Smooth muscle cell (in vitro differentiated cells): ENCODE measurements around the gene YPEL3. TPM values are rescaled to one million over a fixed set of nuclear protein-coding genes. Genes with fewer than 3 reads are reported as not detected.

Source experiments
- DNase-seq: peaks from one replicate; lab custom pipeline; 2025; ENCODE audit not compliant: unreplicated experiment; lab: John Stamatoyannopoulos, UW
- H2AFZ ChIP-seq: fragments of 200-600 bp; sonication (generic); 2 replicates; pipeline ENCODE4 v1.6.0; 2016; ENCODE audit warnings: antibody characterized with exemption, low read depth, mild to moderate bottlenecking
- H3F3A ChIP-seq: fragments of 200-600 bp; sonication (generic); 2 replicates; pipeline ENCODE4 v1.6.0; 2017; ENCODE audit warnings: antibody characterized with exemption, low read depth
- H3K27ac ChIP-seq: fragments of 200-600 bp; sonication (generic); 2 replicates; pipeline ENCODE4 v1.5.1; 2016; ENCODE audit warnings: low read depth, mild to moderate bottlenecking
- H3K27me3 ChIP-seq: fragments of 200-600 bp; sonication (generic); 2 replicates; pipeline ENCODE4 v1.6.1; 2016; ENCODE audit warnings: low read depth, mild to moderate bottlenecking
- H3K36me3 ChIP-seq: fragments of 200-600 bp; sonication (generic); 2 replicates; pipeline ENCODE4 v1.5.1; 2016; ENCODE audit warnings: low read depth
- H3K4me1 ChIP-seq: fragments of 200-600 bp; sonication (generic); 2 replicates; pipeline ENCODE4 v1.5.1; 2016; ENCODE audit warnings: low read depth
- H3K4me2 ChIP-seq: fragments of 200-600 bp; sonication (generic); 2 replicates; pipeline ENCODE4 v1.6.0; 2016; ENCODE audit warnings: mild to moderate bottlenecking
- H3K4me3 ChIP-seq: fragments of 200-600 bp; sonication (generic); 2 replicates; pipeline ENCODE4 v1.5.1; 2016; ENCODE audit warnings: mild to moderate bottlenecking
- H3K79me2 ChIP-seq: fragments of 200-600 bp; sonication (generic); 2 replicates; pipeline ENCODE4 v1.6.0; 2016; ENCODE audit warnings: low read depth, mild to moderate bottlenecking
- H3K9ac ChIP-seq: fragments of 200-600 bp; sonication (generic); 2 replicates; pipeline ENCODE4 v1.6.0; 2016; ENCODE audit warnings: low read depth
- H3K9me3 ChIP-seq: fragments of 200-600 bp; sonication (generic); replicated peaks from 2 replicates; pipeline ENCODE4 v1.5.1; 2016; ENCODE audit warnings: low read depth
- H4K20me1 ChIP-seq: fragments of 200-600 bp; sonication (generic); 2 replicates; pipeline ENCODE4 v1.6.0; 2016; ENCODE audit warnings: low read depth
- CTCF ChIP-seq: fragments of 200-600 bp; sonication (generic); IDR thresholded peaks from 2 replicates; pipeline ENCODE4 v1.5.1; 2017; ENCODE audit warnings: borderline replicate concordance, mild to moderate bottlenecking, antibody characterized with exemption; ENCODE audit not compliant: insufficient read depth, poor library complexity, severe bottlenecking
- WGBS: methylation state at CpG from one replicate; pipeline ENCODE4 v1.1.7; 2016; ENCODE audit warnings: low lambda C conversion rate; 5-methylcytosine and 5-hydroxymethylcytosine counted together
- polyA plus RNA-seq: library from polyadenylated mRNA; unstranded; fragments of >200 nt; fragmentation: Nextera tagmentation; extraction: Ambion mirVana; gene quantifications from 2 replicates; pipeline ENCODE4 v1.2.1, GENCODE V29; 2016
- total RNA-seq: library from RNA; depleted of rRNA; stranded (reverse); fragments of >200 nt; gene quantifications from 2 replicates; pipeline ENCODE4 v1.2.3, GENCODE V29; 2014

The YPEL3 gene
- total and polyA plus RNA-seq, 2 experiments from 2014 or later = 37.5 to 65.9 TPM

- Histone ChIP-seq H3K27me3 (no peaks in the 10 kb centered on the region), H3K36me3 (no peaks in the 10 kb centered on the region), H3K79me2 (peaks cover 6% of the 10 kb centered on the region), H3K9me3 (no peaks in the 10 kb centered on the region), H3K27ac (no peak overlapping the region), H3K4me2 (no peak overlapping the region), H2AFZ (no peak overlapping the region), H4K20me1 (peaks cover 3% of the 10 kb centered on the region), H3F3A (peaks cover 11% of the 10 kb centered on the region), H3K9ac (no peak overlapping the region), H3K4me1 (peaks cover 22% of the 10 kb centered on the region), H3K4me3 (no peak overlapping the region)
- no peak for TF ChIP-seq CTCF
- no peak for DNase-seq
- 82% methylated on average over 2 of the region's 2 CpGs for WGBS
Observed at GRCh38 chr16:30060836-30061554, 35.0 kb downstream of the YPEL3 start.

GRCh38 chr16:30060346-30060745, 35.7 kb downstream of the YPEL3 start:
- Histone ChIP-seq H3K27ac (no peak overlapping the region), H3K4me1 (peaks cover 22% of the 10 kb centered on the region), H3K4me2 (no peak overlapping the region), H3K4me3 (no peak overlapping the region), H2AFZ (no peak overlapping the region), H3K9me3 (no peaks in the 10 kb centered on the region), H4K20me1 (no peaks in the 10 kb centered on the region), H3K36me3 (no peaks in the 10 kb centered on the region), H3K79me2 (peaks cover 3% of the 10 kb centered on the region), H3F3A (peaks cover 11% of the 10 kb centered on the region), H3K9ac (no peak overlapping the region), H3K27me3 (no peaks in the 10 kb centered on the region)
- WGBS = 66% methylated on average over 4 of the region's 4 CpGs
- DNase-seq = no peak
- TF ChIP-seq CTCF = no peak

GRCh38 chr16:30054959-30055553, 41.0 kb downstream of the YPEL3 start:
- Histone ChIP-seq H3K9ac (no peak overlapping the region), H3K4me3 (no peak overlapping the region), H3K4me1 (peaks cover 8% of the 10 kb centered on the region), H3K9me3 (no peaks in the 10 kb centered on the region), H3K27me3 (no peaks in the 10 kb centered on the region), H2AFZ (no peak overlapping the region), H3K36me3 (no peaks in the 10 kb centered on the region), H3K79me2 (no peaks in the 10 kb centered on the region), H3F3A (peaks cover 13% of the 10 kb centered on the region), H3K4me2 (no peak overlapping the region), H4K20me1 (no peaks in the 10 kb centered on the region), H3K27ac (no peak overlapping the region)
- 51% methylated on average over 10 of the region's 10 CpGs for WGBS
- TF ChIP-seq CTCF = peak; percentile 38
- DNase-seq = no peak
